Activated CD8-positive, alpha-beta T cell treated with anti-CD3 and anti-CD28 coated beads, Interleukin-2, amount 10 ng/mL, durations not matched to agents 7 days and 5 days (primary cell): ENCODE data around the gene GALP. TPM values are rescaled to one million over a fixed set of nuclear protein-coding genes. Genes with fewer than 3 reads are reported as not detected.

Experiments used
- ATAC-seq: fragments of 150-1000 bp; cut with Tn5 transposase; one replicate; pipeline ENCODE4 v1.10.0; 2021; ENCODE audit warnings: moderate library complexity
- CTCF ChIA-PET: fragments of 350-600 bp; sonication (Branson Sonifier 250); formaldehyde crosslinking; loops from one replicate; lab custom pipeline; 2021; ENCODE audit warnings: antibody characterized with exemption; lab: Charles Lee
- POLR2A ChIA-PET: fragments of 350-600 bp; sonication (Branson Sonifier 250); formaldehyde crosslinking; loops from one replicate; lab custom pipeline; 2021; ENCODE audit warnings: antibody characterized with exemption; lab: Charles Lee
- DNase-seq: peaks from one replicate; pipeline ENCODE4 v3.0.0-alpha.2; 2020
- H3K27ac Mint-ChIP-seq: one replicate; pipeline ENCODE4 v1.8.0; 2021; ENCODE audit warnings: mild to moderate bottlenecking, mixed read lengths
- H3K27me3 Mint-ChIP-seq: one replicate; pipeline ENCODE4 v1.8.0; 2021; ENCODE audit warnings: low read depth, mixed read lengths
- H3K36me3 Mint-ChIP-seq: one replicate; pipeline ENCODE4 v1.8.0; 2021; ENCODE audit warnings: low read depth, mixed read lengths
- H3K4me1 Mint-ChIP-seq: one replicate; pipeline ENCODE4 v1.8.0; 2021; ENCODE audit warnings: low read depth, mixed read lengths
- H3K4me3 Mint-ChIP-seq: one replicate; pipeline ENCODE4 v1.8.0; 2021; ENCODE audit warnings: mild to moderate bottlenecking, mixed read lengths
- H3K9me3 Mint-ChIP-seq: one replicate; pipeline ENCODE4 v1.8.0; 2022; ENCODE audit warnings: mixed read lengths; ENCODE audit not compliant: insufficient read depth
- total RNA-seq, 2 experiments: library from RNA; stranded (reverse); gene quantifications; one replicate each; pipeline ENCODE4 v1.2.3, GENCODE V29; 2021

Gene GALP
- total RNA-seq, 2 experiments from 2014 or later = not detected

GRCh38 chr19:56222901-56223300 lies 47.1 kb downstream of the GALP start:
- Mint-ChIP-seq H3K27ac (no peak overlapping the region), H3K36me3 (no peaks in the 10 kb centered on the region), H3K9me3 (no peaks in the 10 kb centered on the region), H3K27me3 (peaks cover 2% of the 10 kb centered on the region), H3K4me1 (peaks cover 4% of the 10 kb centered on the region), H3K4me3 (no peak overlapping the region)
- CTCF ChIA-PET = no interaction called here
- DNase-seq (no peak), ATAC-seq (no peak)
- POLR2A ChIA-PET = no interaction called here

GRCh38 chr19:56223481-56223880 lies 47.7 kb downstream of the GALP start:
- ATAC-seq = no peak
- CTCF ChIA-PET = no interaction called here

More at GRCh38 chr19:56223481-56223880, 47.7 kb downstream of the GALP start:
- Mint-ChIP-seq H3K4me3 (no peak overlapping the region), H3K36me3 (no peaks in the 10 kb centered on the region), H3K9me3 (no peaks in the 10 kb centered on the region), H3K27ac (no peak overlapping the region), H3K27me3 (no peaks in the 10 kb centered on the region), H3K4me1 (peaks cover 2% of the 10 kb centered on the region)
- POLR2A ChIA-PET = no interaction called here
- no peak for DNase-seq

Other genes starting within 250 kb of the GALP start
- not detected for gene NLRP13, start 243.7 kb upstream of the GALP start, total RNA-seq
- gene NLRP8, start 228.2 kb upstream of the GALP start, total RNA-seq = not detected
- not detected for gene NLRP5, start 189.2 kb upstream of the GALP start, total RNA-seq
- gene ZNF787, start 54.7 kb upstream of the GALP start, total RNA-seq = 10 to 100 TPM; 30.4 to 31.3 TPM
- gene ZNF444, start 34.7 kb upstream of the GALP start, total RNA-seq = 10 to 100 TPM; 29.3 to 30.1 TPM
- gene ZSCAN5B, start 21.8 kb downstream of the GALP start, total RNA-seq = not detected
- not detected for gene ZSCAN5C, start 26.3 kb downstream of the GALP start, total RNA-seq
- 1 to 10 TPM; 2.3 to 2.9 TPM for gene EDDM13, start 96.7 kb downstream of the GALP start, total RNA-seq
- 10 to 100 TPM in 1 of 2 experiments, 1 to 10 TPM in 1; 8.2 to 12.1 TPM for gene ZSCAN5A, start 138.8 kb downstream of the GALP start, total RNA-seq
- 1 to 10 TPM; 2.8 to 3.3 TPM for gene ZNF582, start 217.5 kb downstream of the GALP start, total RNA-seq
- 1 to 10 TPM; 4.3 to 4.6 TPM for gene ZNF583, start 228.3 kb downstream of the GALP start, total RNA-seq